ENCODE results near the gene LMO7. TPM values are rescaled to one million over a fixed set of nuclear protein-coding genes. Genes with fewer than 3 reads are reported as not detected.

LMO7 gene
- total RNA-seq, 1 experiment from 2014 or later, result 20.4 TPM

- WGBS (ENCODE audit: extremely low coverage, insufficient read length, low lambda C conversion rate), result no CpG with 5 or more reads among the region's 3 CpGs
- Histone ChIP-seq H2BK20ac (ENCODE audit: low read depth, low read length, poor library complexity, severe bottlenecking) (no peak overlapping the region), H3K79me2 (ENCODE audit: insufficient read depth, low read length) (no peaks in the 10 kb centered on the region), H3K18ac (ENCODE audit: insufficient read length, low read depth, low read length) (no peak overlapping the region), H3K56ac (ENCODE audit: insufficient read length, low read depth, low read length) (no peak overlapping the region), H2AK5ac (ENCODE audit: insufficient read length, low read length) (no peak overlapping the region), H3K27me3 (ENCODE audit: insufficient read depth, low read length) (no peaks in the 10 kb centered on the region), H3K23me2 (ENCODE audit: insufficient read length, low read depth, low read length, poor library complexity, severe bottlenecking) (no peaks in the 10 kb centered on the region), H2BK5ac (ENCODE audit: insufficient read length, low read length) (no peak overlapping the region), H3K4ac (ENCODE audit: low read depth, low read length) (no peak overlapping the region), H3T11ph (ENCODE audit: low read length) (no peak overlapping the region), H2BK120ac (ENCODE audit: low read depth, low read length, poor library complexity, severe bottlenecking) (no peak overlapping the region), H3K27ac (ENCODE audit: insufficient read length, low read depth, low read length) (no peak overlapping the region), H2BK12ac (ENCODE audit: insufficient read length, low read depth, low read length) (no peak overlapping the region), H3K14ac (ENCODE audit: insufficient read depth, low read length) (no peak overlapping the region), H2BK15ac (ENCODE audit: low read depth, low read length) (no peak overlapping the region), H4K8ac (replicated peaks; ENCODE audit: insufficient read length, low read depth, low read length) (no peak overlapping the region), H3K9ac (ENCODE audit: extremely low read depth, insufficient read length, low read length) (no peak overlapping the region), H3K4me2 (ENCODE audit: insufficient read depth, insufficient read length, low read length) (no peak overlapping the region), H3K9me3 (ENCODE audit: control insufficient read depth, low read depth, low read length) (no peaks in the 10 kb centered on the region), H2AFZ (ENCODE audit: low read length) (no peak overlapping the region), H4K5ac (ENCODE audit: insufficient read length, low read depth, low read length) (no peak overlapping the region), H3K4me1 (ENCODE audit: insufficient read depth, low read length) (no peaks in the 10 kb centered on the region), H4K91ac (ENCODE audit: insufficient read length, low read depth, low read length) (no peak overlapping the region), H3K23ac (ENCODE audit: insufficient read length, low read depth, low read length) (no peak overlapping the region), H4K20me1 (ENCODE audit: control insufficient read depth, insufficient read depth, insufficient read length) (no peaks in the 10 kb centered on the region), H3K79me1 (ENCODE audit: insufficient read depth, low read depth, low read length, poor library complexity, severe bottlenecking) (no peaks in the 10 kb centered on the region)
- H3K27ac Mint-ChIP-seq, result no peak overlapping the region
- H3K27me3 Mint-ChIP-seq (ENCODE audit: low read depth), result no peaks in the 10 kb centered on the region
- no peaks in the 10 kb centered on the region for H3K9me3 Mint-ChIP-seq
- no peaks in the 10 kb centered on the region for H3K36me3 Mint-ChIP-seq (ENCODE audit: insufficient read depth in 1 of 3, low read depth in 3 of 3)
- H3K4me3 Mint-ChIP-seq, result no peak overlapping the region
- peaks cover 0 to 15% of the 10 kb centered on the region in 2 experiments; a peak in 2 of 4 replicates for H3K4me1 Mint-ChIP-seq
- DNase-seq, result no peak
- no peak for TF ChIP-seq CTCF (conservative IDR thresholded peaks at IDR 0.05)
Measured at GRCh38 chr13:75764926-75765310, 128.8 kb downstream of the LMO7 start.
